Measurements from ENCODE around the gene ATP10B.

ATP10B gene

DNA sequence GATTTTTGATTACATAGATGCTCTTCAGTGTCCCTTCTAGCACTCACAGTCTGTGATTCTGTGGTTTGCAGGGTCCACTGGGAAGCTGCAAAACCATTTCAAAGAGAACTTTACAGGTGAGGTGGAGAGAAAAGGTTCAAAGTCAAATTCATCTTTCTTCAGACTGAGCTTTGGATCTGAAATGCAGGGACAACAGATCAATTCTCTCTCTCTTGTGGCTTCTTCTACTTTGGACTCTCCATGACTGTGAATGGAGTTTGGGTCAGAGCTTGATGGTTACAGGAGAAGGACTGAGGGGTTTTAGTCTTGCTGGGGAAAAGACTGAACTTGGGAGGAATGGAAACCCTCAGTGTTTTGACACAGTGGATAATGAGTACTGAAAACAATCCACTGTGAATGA is 338.5 kb downstream of the ATP10B start:
- Histone ChIP-seq H3K27me3 (ENCODE audit: control insufficient read depth, insufficient read depth, low read length) (no peaks in the 10 kb centered on the region), H3K36me3 (ENCODE audit: control insufficient read depth, insufficient read depth, low read length) (no peaks in the 10 kb centered on the region), H3K4me1 (peaks cover 3% of the 10 kb centered on the region), H2AFZ (peak overlapping the region; percentile 50), H3K9ac (no peak overlapping the region), H3K79me2 (no peaks in the 10 kb centered on the region), H3K9me3 (ENCODE audit: control insufficient read depth, low read length) (no peaks in the 10 kb centered on the region), H3K27ac (no peak overlapping the region), H3K4me2 (ENCODE audit: low read length) (no peak overlapping the region), H3K4me3 (ENCODE audit: low read depth, low read length) (no peak overlapping the region)
- TF ChIP-seq, protein P1, sequence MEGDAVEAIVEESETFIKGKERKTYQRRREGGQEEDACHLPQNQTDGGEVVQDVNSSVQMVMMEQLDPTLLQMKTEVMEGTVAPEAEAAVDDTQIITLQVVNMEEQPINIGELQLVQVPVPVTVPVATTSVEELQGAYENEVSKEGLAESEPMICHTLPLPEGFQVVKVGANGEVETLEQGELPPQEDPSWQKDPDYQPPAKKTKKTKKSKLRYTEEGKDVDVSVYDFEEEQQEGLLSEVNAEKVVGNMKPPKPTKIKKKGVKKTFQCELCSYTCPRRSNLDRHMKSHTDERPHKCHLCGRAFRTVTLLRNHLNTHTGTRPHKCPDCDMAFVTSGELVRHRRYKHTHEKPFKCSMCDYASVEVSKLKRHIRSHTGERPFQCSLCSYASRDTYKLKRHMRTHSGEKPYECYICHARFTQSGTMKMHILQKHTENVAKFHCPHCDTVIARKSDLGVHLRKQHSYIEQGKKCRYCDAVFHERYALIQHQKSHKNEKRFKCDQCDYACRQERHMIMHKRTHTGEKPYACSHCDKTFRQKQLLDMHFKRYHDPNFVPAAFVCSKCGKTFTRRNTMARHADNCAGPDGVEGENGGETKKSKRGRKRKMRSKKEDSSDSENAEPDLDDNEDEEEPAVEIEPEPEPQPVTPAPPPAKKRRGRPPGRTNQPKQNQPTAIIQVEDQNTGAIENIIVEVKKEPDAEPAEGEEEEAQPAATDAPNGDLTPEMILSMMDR (IDR thresholded peaks at IDR 0.05), result no peak
